ENCODE results near the gene BACH2. TPM values are rescaled to one million over a fixed set of nuclear protein-coding genes. Genes with fewer than 3 reads are reported as not detected.

Gene BACH2
- polyA plus RNA-seq, 1 experiment = 0.10 TPM

GRCh38 chr6:90028995-90029635 is 267.5 kb downstream of the BACH2 start:
- CTCF ChIA-PET = no interaction called here
- no peak for DNase-seq (ENCODE audit: low read depth)
- TF ChIP-seq CTCF (IDR thresholded peaks at IDR 0.05; ENCODE audit: insufficient read depth, low read depth, low read length) = no peak
- Histone ChIP-seq H3K36me3 (ENCODE audit: control insufficient read depth, insufficient read depth, low read length) (no peaks in the 10 kb centered on the region), H3K4me3 (ENCODE audit: low read depth, low read length) (no peak overlapping the region), H3K27me3 (ENCODE audit: control insufficient read depth, insufficient read depth, low read length) (no peaks in the 10 kb centered on the region)
- POLR2A ChIA-PET = no interaction called here

- CTCF ChIA-PET = no interaction called here
Measured at GRCh38 chr6:90028066-90028778, 268.4 kb downstream of the BACH2 start.

GRCh38 chr6:90026216-90026615 is 270.4 kb downstream of the BACH2 start:
- H3K4me3 ChIP-seq (ENCODE audit: low read depth, low read length) = no peak overlapping the region
- POLR2A ChIA-PET = no interaction called here
- CTCF ChIA-PET = no interaction called here
- H3K27me3 ChIP-seq (ENCODE audit: control insufficient read depth, insufficient read depth, low read length) = no peaks in the 10 kb centered on the region
- H3K36me3 ChIP-seq (ENCODE audit: control insufficient read depth, insufficient read depth, low read length) = no peaks in the 10 kb centered on the region
- no peak for TF ChIP-seq CTCF (IDR thresholded peaks at IDR 0.05; ENCODE audit: insufficient read depth, low read depth, low read length)
- DNase-seq (ENCODE audit: low read depth) = no peak

More at GRCh38 chr6:90028066-90028778, 268.4 kb downstream of the BACH2 start:
- DNase-seq (ENCODE audit: low read depth) = no peak
- no peaks in the 10 kb centered on the region for H3K27me3 ChIP-seq (ENCODE audit: control insufficient read depth, insufficient read depth, low read length)
- TF ChIP-seq CTCF (IDR thresholded peaks at IDR 0.05; ENCODE audit: insufficient read depth, low read depth, low read length) = no peak
- H3K36me3 ChIP-seq (ENCODE audit: control insufficient read depth, insufficient read depth, low read length) = no peaks in the 10 kb centered on the region
- POLR2A ChIA-PET = no interaction called here
- H3K4me3 ChIP-seq (ENCODE audit: low read depth, low read length) = no peak overlapping the region

GRCh38 chr6:90025523-90026061 is 271.1 kb downstream of the BACH2 start:
- peak; percentile 86 for DNase-seq (ENCODE audit: low read depth)
- ChIA-PET CTCF (no interaction called here), POLR2A (no interaction called here)
- TF ChIP-seq CTCF (IDR thresholded peaks at IDR 0.05; ENCODE audit: insufficient read depth, low read depth, low read length) = no peak
- H3K27me3 ChIP-seq (ENCODE audit: control insufficient read depth, insufficient read depth, low read length) = no peaks in the 10 kb centered on the region
- H3K4me3 ChIP-seq (ENCODE audit: low read depth, low read length) = no peak overlapping the region
- no peaks in the 10 kb centered on the region for H3K36me3 ChIP-seq (ENCODE audit: control insufficient read depth, insufficient read depth, low read length)

- ChIA-PET CTCF (no interaction called here), POLR2A (no interaction called here)
- no peak for DNase-seq (ENCODE audit: low read depth)
- H3K4me3 ChIP-seq (ENCODE audit: low read depth, low read length) = no peak overlapping the region
- no peak for TF ChIP-seq CTCF (IDR thresholded peaks at IDR 0.05; ENCODE audit: insufficient read depth, low read depth, low read length)
- no peaks in the 10 kb centered on the region for H3K27me3 ChIP-seq (ENCODE audit: control insufficient read depth, insufficient read depth, low read length)
- H3K36me3 ChIP-seq (ENCODE audit: control insufficient read depth, insufficient read depth, low read length) = no peaks in the 10 kb centered on the region
Measured at GRCh38 chr6:90024633-90025032, 272.0 kb downstream of the BACH2 start.

Measured in BJ (cell line).